Retinal pigment epithelial cell (primary cell): Measurements from ENCODE around the gene NEAT1.

Experiments used
- DNase-seq: peaks from one replicate; pipeline ENCODE4 v3.0.0-alpha.2; 2010; ENCODE audit warnings: low read depth
- H3K4me3 ChIP-seq: 2 replicates; pipeline ENCODE4 v1.5.1; 2011; ENCODE audit warnings: mild to moderate bottlenecking, low read length, control low read depth, moderate library complexity
- CTCF ChIP-seq: conservative IDR thresholded peaks from 2 replicates; pipeline ENCODE4 v1.5.1; 2011; ENCODE audit warnings: low read depth, low read length, control low read depth, inconsistent platforms

Gene NEAT1

DNA sequence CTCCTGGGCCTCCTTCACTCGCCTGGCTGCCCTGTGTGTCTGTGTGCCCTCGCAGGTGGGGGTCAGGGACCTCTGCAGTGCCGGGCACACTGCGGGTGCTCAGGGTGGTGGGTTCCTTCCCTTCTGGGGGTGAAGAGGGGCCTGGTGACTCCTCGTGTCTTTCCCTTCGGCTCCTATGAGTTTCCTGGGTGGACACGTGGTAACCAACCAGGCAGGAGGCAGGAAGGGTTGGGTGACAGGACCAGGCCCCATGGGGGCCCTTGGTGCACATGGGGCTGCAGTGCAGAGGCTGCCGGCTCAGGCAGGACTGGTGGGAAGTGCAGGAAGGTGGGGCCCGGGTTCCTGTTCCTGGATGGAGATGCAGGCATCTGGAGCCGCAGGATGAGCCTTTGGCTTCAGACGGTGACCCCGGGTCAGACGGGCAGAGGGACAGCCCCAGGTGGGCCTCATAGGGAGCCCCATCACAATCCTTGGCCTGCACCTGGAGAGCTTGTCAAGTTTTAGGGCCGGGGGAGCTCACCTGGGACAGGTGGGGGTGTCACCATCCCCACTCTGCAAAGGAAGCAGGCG lies 26.6 kb upstream of the NEAT1 start:
- TF ChIP-seq CTCF, result no peak
- no peak for DNase-seq
- H3K4me3 ChIP-seq, result no peak overlapping the region

DNA sequence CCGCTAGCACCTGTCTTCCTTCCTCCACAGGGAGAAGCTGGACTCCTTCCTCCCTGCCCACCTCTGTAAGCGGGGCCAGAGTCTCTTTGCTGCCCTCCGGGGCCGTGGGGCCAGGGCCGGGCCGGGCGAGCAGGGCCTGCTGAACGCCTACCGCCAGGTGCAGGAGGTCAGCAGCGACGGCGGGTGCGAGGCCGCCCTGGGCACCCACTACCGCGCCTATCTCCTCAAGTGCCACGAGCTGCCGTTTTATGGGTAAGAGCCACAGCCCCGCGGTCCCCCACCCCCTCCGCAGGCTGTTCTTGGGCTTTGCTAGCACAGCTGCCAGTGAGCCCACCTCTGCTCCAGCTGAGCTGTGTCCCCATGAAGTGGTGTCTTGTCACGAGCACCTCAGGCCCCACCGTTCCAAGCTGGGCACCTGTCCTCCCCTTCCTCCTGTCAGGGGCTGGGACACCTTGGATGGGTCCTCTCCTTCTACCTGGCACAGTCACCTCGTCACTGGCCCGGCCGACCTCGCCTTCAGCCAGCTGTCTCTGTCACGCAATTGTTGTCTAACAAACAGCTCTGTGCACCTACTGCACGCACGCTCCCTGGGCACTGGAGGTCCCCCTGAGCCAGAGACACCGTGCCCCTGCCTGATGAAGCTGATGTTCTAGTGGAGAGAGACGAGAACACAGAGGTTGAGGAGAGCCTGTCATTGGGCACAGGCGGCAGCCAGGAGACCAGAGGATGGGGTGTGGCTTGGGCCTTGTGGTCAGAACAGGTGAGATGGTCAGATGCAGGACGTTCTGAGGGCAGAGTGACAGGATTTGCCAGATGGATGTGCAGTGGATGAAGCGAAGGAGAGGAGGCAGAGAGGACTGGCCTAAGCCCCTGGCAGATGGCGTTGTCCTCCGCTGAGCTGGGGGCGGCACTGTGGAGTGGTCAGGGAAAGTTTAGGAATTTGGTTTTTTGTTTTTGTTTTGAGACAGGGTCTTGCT lies 25.5 kb upstream of the NEAT1 start:
- DNase-seq, result no peak
- TF ChIP-seq CTCF, result no peak
- H3K4me3 ChIP-seq, result no peak overlapping the region

GRCh38 chr11:65398362-65398910 lies 24.2 kb upstream of the NEAT1 start:
- no peak for DNase-seq
- no peak overlapping the region for H3K4me3 ChIP-seq

DNA sequence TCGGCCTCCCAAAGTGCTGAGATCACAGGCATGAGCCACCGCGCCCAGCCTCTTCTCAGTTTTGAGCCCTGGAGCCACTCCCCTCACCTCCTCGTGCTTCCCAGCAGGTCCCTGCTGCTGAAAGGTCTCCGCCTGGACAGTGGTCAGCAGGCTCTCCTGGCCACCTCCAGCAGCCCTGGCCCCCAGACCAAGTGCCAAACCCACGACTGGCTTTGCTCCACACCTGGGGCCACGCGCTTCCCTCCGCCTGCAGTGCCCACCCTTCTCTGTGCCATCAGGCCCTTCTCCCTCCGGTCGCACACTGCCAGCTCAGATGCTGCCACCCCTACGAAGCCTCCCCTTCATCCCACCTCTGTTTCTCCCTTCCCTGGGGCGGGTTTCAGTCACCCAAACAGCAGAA lies 23.3 kb upstream of the NEAT1 start:
- no peak for TF ChIP-seq CTCF
- H3K4me3 ChIP-seq, result no peak overlapping the region

More at GRCh38 chr11:65398362-65398910, 24.2 kb upstream of the NEAT1 start:
- no peak for TF ChIP-seq CTCF

GRCh38 chr11:65399845-65400244 lies 22.8 kb upstream of the NEAT1 start:
- DNase-seq, result no peak
- no peak overlapping the region for H3K4me3 ChIP-seq
- TF ChIP-seq CTCF, result no peak

More for the DNA sequence above, 23.3 kb upstream of the NEAT1 start:
- no peak for DNase-seq

GRCh38 chr11:65400307-65401072 lies 22.1 kb upstream of the NEAT1 start:
- H3K4me3 ChIP-seq, result no peak overlapping the region
- DNase-seq, result no peak
- no peak for TF ChIP-seq CTCF
